Naive thymus-derived CD8-positive, alpha-beta T cell (primary cell): ENCODE measurements around the gene CD40. TPM values are rescaled to one million over a fixed set of nuclear protein-coding genes. Genes with fewer than 3 reads are reported as not detected.

ENCODE experiments used
- ATAC-seq, 2 donors: fragments of 150-1000 bp; cut with Tn5 transposase in 1 of 2; sonication (Bioruptor Pico), chemical (Tn5 transposase) in 1 of 2; 1 replicate in 1 of 2; 2 replicates in 1 of 2; pipeline ENCODE4 v1.10.0; 2021; ENCODE audit warnings: mild to moderate bottlenecking in 2 of 2, moderate library complexity in 2 of 2
- POLR2A ChIA-PET: fragments of 350-600 bp; sonication (Branson Sonifier 250); formaldehyde crosslinking; loops from one replicate; lab custom pipeline; 2021; ENCODE audit warnings: antibody characterized with exemption; lab: Charles Lee
- DNase-seq, 10 donors: peaks; one replicate each; pipeline versions ENCODE4 v3.0.0 to v3.0.0-alpha.2; 2020 to 2022
- H3K27ac Mint-ChIP-seq, 10 donors: one replicate each; pipeline ENCODE4 v1.8.0; 2020 to 2022; ENCODE audit warnings: mild to moderate bottlenecking in 10 of 10, mixed read lengths in 10 of 10, moderate library complexity in 4 of 10, inconsistent platforms in 1 of 10
- H3K27me3 Mint-ChIP-seq, 5 donors: one replicate each; pipeline ENCODE4 v1.8.0; 2021 to 2022; ENCODE audit warnings: mixed read lengths in 5 of 5
- H3K36me3 Mint-ChIP-seq, 3 donors: one replicate each; pipeline ENCODE4 v1.8.0; 2020 to 2022; ENCODE audit warnings: mixed read lengths in 3 of 3, mild to moderate bottlenecking in 2 of 3, inconsistent platforms in 1 of 3
- H3K4me1 Mint-ChIP-seq, 4 donors: one replicate each; pipeline ENCODE4 v1.8.0; 2021 to 2022; ENCODE audit warnings: mixed read lengths in 4 of 4
- H3K4me3 Mint-ChIP-seq, 10 donors: one replicate each; pipeline ENCODE4 v1.8.0; 2020 to 2022; ENCODE audit warnings: mild to moderate bottlenecking in 10 of 10, mixed read lengths in 10 of 10, moderate library complexity in 6 of 10, inconsistent platforms in 1 of 10
- H3K9me3 Mint-ChIP-seq, 9 donors: one replicate each; pipeline ENCODE4 v1.8.0; 2020 to 2022; ENCODE audit warnings: mixed read lengths in 9 of 9, mild to moderate bottlenecking in 3 of 9, inconsistent platforms in 1 of 9, moderate library complexity in 1 of 9
- polyA plus RNA-seq, 3 donors: library from polyadenylated mRNA; unstranded; fragments of 300-500 nt; fragmentation: Illumina TruSeq; gene quantifications; one replicate each; pipeline ENCODE4 v1.2.3, GENCODE V29; 2021
- total RNA-seq, 8 experiments: library from RNA in 2 of 8; stranded (reverse) in 2 of 8; gene quantifications; one replicate each; pipeline ENCODE4 v1.2.3 and lab custom pipeline; 2021 to 2026

The CD40 gene
- 10 to 100 TPM; 10.1 to 11.8 TPM for total RNA-seq
- 1 to 10 TPM; 2.0 to 4.3 (median 3.1) TPM for polyA plus RNA-seq
- 1.5 to 4.9 (median 4.0) reads per million in 6 experiments for total RNA-seq (lab: John Stamatoyannopoulos, UW)

DNA sequence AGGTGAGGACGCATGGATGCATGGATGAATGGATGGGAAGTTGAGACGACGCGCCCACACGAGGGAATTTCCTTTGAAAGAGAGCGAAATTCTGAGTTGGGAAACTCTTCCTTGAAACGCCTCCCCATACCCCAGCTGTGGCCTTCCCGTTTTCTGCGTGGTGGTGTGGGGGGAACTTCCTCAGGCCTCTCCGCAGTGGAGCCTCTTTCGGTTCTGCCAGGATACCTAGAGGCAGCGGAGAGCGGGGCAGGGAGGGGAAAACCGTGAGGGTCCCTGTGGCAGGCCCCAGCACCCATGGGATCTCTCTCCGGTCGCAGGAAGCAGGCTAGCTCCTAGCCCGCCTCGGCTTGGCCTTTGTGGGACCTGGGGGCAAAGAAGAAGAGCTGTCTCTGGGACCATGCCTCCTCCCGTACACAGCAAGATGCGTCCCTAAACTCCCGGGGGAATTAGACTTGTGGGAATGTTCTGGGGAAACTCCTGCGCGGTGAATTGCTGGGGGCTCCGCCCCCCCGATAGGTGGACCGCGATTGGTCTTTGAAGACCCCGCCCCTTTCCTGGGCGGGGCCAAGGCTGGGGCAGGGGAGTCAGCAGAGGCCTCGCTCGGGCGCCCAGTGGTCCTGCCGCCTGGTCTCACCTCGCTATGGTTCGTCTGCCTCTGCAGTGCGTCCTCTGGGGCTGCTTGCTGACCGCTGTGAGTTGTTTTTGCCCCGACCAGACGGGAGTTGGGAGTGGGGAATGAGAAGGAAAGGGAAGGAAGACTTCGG lies at the start of gene CD40:
Gene CD40, plus strand, starts transcription at position 611 of the 764 bp plus-strand sequence. Its CDS starts 30 bp downstream, at position 641.
- POLR2A ChIA-PET, result no interaction called here
- Mint-ChIP-seq H3K27ac (peak within 1 kb of the TSS; percentile 37 to 96 (median 86)), H3K4me3 (peak within 1 kb of the TSS; percentile 85 to 100 (median 96)), H3K4me1 (peaks cover 12 to 46% (median 26%) of the 10 kb centered on the region in 4 donors), H3K9me3 (no peaks in the 10 kb centered on the region), H3K27me3 (peaks cover 2 to 31% (median 11%) of the 10 kb centered on the region in 5 donors), H3K36me3 (peaks cover 0 to 5% (median 0%) of the 10 kb centered on the region in 3 donors)
- ATAC-seq (peak; percentile 92 to 95), DNase-seq (peak; percentile 49 to 89 (median 70))

DNA sequence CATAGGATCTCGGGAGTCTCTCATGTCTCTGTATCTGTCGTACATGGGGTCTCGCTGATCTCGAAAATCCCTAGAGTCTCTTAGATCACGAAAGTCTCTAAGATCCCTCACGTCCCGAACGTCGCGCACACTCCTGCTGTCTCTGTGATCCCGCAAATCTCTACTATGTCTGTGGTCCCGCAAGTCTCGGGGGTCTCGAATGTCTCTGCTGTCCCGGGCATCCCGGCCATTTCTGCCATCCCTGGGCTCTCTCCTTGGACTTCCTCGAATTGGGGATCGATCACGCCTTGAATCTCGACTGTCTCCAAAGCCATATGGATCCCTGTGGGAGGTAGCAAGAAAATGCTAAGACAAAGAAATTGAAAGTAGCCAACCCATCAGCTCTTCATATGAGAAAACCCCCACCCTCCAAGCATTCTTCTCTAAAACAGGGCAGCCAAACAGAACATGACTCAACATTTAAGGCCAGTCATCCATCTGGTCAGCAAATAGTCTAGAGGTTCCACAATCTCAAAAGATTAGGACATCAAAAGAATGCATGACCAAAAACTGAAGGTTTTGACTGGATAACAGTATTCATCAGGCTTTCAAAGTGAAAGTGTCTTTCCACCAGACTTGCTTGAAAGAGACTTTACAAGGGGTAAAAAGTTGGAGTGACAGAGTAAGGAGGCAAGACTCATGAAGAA lies 47.8 kb upstream of the CD40 start:
- Mint-ChIP-seq H3K36me3 (peaks cover 10 to 53% (median 39%) of the 10 kb centered on the region in 3 donors), H3K4me1 (peaks cover 5 to 12% (median 8%) of the 10 kb centered on the region in 4 donors), H3K4me3 (no peak overlapping the region), H3K9me3 (no peaks in the 10 kb centered on the region), H3K27me3 (peaks cover 0 to 2% (median 0%) of the 10 kb centered on the region in 5 donors), H3K27ac (no peak overlapping the region)
- ATAC-seq (no peak), DNase-seq (no peak)
- POLR2A ChIA-PET, result no interaction called here

DNA sequence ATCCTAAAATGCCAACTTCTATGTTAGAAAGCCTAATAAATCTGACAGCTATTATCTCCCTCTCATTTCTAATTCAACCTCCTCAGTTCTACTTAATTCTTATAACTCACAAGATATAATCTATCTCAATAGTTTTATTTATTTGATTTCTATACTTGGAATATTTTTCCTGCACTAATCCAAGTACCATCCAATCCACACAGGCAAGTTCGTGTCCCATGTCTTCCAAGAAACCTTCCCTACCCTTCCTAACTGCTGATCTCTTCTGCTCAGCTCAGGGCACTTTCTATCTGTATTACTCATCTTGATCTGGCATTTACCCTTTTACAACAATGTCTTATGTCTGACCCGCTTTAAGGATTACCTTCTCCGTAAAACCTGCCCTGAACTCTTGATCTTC lies 46.5 kb upstream of the CD40 start:
- H3K27ac Mint-ChIP-seq, result no peak overlapping the region
- H3K4me3 Mint-ChIP-seq, result no peak overlapping the region
- peaks cover 6 to 45% (median 32%) of the 10 kb centered on the region in 3 donors for H3K36me3 Mint-ChIP-seq
- H3K27me3 Mint-ChIP-seq, result peaks cover 0 to 2% (median 0%) of the 10 kb centered on the region in 5 donors
- H3K9me3 Mint-ChIP-seq, result no peaks in the 10 kb centered on the region
- ATAC-seq, result no peak
- DNase-seq, result no peak
- POLR2A ChIA-PET, result no interaction called here
- peaks cover 5 to 15% (median 10%) of the 10 kb centered on the region in 4 donors for H3K4me1 Mint-ChIP-seq

DNA sequence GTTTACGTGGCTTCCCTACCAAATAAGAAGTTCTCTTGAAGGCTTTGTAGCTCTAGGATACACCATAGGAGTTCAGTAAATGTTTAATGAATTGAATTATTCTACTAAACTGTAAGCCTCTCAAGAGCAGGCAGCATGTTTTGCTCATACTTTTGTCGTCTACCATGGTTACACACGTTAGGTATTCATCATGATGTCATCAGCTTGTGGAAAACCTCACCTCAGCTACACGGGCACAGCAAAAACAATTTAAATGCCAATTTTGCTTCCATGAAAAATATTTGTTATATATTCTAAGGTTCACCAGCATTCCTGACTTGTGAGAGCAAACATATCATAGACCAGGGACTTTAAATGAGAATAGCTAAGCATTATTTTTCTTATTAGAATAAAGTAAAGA lies 45.1 kb upstream of the CD40 start:
- no peak overlapping the region for H3K4me3 Mint-ChIP-seq
- no peak overlapping the region for H3K27ac Mint-ChIP-seq
- DNase-seq, result no peak
- H3K27me3 Mint-ChIP-seq, result peaks cover 0 to 2% (median 0%) of the 10 kb centered on the region in 5 donors
- peaks cover 5 to 15% (median 10%) of the 10 kb centered on the region in 4 donors for H3K4me1 Mint-ChIP-seq
- peaks cover 6 to 44% (median 31%) of the 10 kb centered on the region in 3 donors for H3K36me3 Mint-ChIP-seq
- H3K9me3 Mint-ChIP-seq, result no peaks in the 10 kb centered on the region
- POLR2A ChIA-PET, result no interaction called here
- ATAC-seq, result no peak

DNA sequence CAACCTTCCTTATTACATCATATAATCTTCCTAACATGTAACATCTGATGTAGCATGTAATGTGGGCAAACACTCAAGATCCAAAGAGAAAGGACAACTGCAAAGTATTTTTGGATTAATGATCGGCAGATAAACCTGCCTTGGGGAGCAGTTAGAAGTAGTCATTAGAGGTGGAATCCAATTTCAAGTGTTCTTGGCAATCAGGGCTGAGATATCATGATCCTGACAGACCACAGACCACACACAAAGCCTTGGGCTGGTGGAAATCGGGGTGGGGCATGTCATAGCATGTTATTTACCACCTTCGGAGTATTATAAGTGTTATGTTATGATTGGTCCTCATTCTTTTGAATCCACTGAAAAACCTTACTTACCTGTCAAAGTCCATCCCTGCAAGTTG lies 44.7 kb upstream of the CD40 start:
- POLR2A ChIA-PET, result no interaction called here
- Mint-ChIP-seq H3K36me3 (peaks cover 2 to 44% (median 31%) of the 10 kb centered on the region in 3 donors), H3K27ac (no peak overlapping the region), H3K4me3 (no peak overlapping the region), H3K9me3 (no peaks in the 10 kb centered on the region), H3K27me3 (peaks cover 0 to 2% (median 0%) of the 10 kb centered on the region in 5 donors), H3K4me1 (peaks cover 5 to 15% (median 10%) of the 10 kb centered on the region in 4 donors)
- DNase-seq, result no peak
- no peak for ATAC-seq

DNA sequence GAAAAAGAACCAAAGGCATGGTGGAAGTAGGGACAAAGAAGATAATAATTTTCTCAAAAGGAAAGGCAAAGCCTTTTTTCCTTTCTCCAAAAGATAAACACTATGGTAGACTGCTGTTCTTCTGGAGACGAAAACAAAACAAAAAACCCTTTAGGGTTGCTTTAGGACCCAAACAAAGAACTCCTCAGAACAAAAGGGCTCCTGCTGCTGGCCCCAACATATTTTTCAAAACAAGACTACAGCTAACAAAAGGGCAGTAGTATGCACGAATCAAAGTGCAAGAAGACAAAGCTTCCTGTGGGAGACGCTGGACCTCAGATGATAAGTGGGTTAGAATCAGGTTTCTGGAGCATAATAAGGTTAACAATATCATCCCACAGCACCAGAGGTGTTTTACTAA lies 44.1 kb upstream of the CD40 start:
- Mint-ChIP-seq H3K4me3 (no peak overlapping the region), H3K27ac (no peak overlapping the region), H3K27me3 (peaks cover 0 to 2% (median 0%) of the 10 kb centered on the region in 5 donors), H3K4me1 (peaks cover 5 to 15% (median 10%) of the 10 kb centered on the region in 4 donors), H3K9me3 (no peaks in the 10 kb centered on the region), H3K36me3 (peaks cover 0 to 47% (median 30%) of the 10 kb centered on the region in 3 donors)
- ATAC-seq (no peak), DNase-seq (no peak)
- POLR2A ChIA-PET, result no interaction called here

DNA sequence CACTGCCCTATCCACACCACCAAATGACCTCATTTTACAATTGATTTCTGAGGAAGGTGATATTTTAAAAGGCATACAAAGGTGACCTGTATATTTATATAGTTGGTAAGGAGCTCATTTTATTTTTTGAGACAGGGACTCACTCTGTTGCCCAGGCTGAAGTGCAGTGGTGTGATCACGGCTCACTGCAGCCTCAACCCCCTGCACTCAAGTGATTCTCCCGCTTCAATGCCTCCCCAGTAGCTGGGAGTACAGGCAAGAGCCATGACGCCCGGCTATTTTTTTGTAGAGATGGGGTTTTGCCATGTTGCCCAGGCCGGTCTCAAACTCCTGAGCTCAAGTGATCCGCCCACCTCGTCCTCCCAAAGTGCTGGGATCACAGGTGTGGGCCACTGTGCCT lies 41.3 kb upstream of the CD40 start:
- POLR2A ChIA-PET, result no interaction called here
- H3K4me1 Mint-ChIP-seq, result peaks cover 16 to 24% (median 22%) of the 10 kb centered on the region in 4 donors
- no peaks in the 10 kb centered on the region for H3K27me3 Mint-ChIP-seq
- no peak overlapping the region for H3K27ac Mint-ChIP-seq
- H3K4me3 Mint-ChIP-seq, result no peak overlapping the region
- ATAC-seq, result no peak
- no peak for DNase-seq
- H3K9me3 Mint-ChIP-seq, result no peaks in the 10 kb centered on the region
- peaks cover 0 to 58% (median 30%) of the 10 kb centered on the region in 3 donors for H3K36me3 Mint-ChIP-seq

DNA sequence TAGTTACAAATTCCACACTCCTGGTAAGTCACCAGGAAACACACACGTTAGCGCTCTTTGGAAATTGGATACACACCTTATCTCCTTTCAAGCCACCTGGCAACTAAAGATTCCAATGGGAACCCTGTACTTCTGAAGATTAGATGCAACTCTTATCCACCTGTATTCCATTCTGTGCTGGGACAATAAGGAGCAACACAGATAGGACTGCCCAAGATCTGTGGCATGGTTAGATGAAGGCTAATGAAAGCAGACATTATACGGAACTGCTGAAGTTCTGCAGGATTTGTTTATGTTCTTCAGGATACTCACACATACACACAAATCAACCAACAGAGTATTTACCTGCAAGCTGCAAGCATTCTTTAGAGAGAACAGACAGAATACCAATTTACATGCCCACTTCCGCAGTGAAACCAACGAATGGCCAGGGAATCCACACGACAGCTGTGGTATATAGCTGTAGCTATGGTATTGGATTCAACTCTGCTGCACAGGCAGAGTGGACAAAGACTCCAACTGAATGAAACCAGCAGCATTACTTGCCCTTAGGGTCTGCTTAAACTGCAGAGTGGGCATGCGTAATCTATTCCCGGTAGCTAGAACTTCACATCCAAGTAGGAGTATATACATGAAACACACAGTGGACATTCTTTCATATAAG lies 40.3 kb upstream of the CD40 start:
- Mint-ChIP-seq H3K27ac (peak overlapping the region in 2 of 10 donors; percentile 24 to 78), H3K36me3 (peaks cover 0 to 60% (median 30%) of the 10 kb centered on the region in 3 donors)

DNA sequence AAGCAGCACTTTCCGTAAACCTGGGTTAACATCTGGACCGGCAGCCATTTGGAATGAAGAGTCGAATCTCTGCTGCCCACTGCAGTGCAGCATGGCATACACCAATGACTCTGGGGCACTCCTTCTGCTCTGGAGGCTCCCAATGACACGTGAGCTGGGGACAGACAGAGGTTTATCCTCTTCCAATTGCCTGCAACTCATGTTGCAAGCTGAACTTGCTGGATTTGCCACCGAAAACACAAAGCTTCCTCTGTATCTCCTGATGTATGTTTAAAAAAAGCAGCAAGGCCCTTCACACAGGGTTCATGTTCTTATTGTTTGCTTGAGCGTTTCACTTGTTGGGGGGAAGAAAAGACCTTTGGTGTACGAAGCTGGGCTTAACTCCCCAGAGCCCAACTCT lies 39.2 kb upstream of the CD40 start:
- Mint-ChIP-seq H3K27me3 (no peaks in the 10 kb centered on the region), H3K4me3 (no peak overlapping the region), H3K36me3 (peaks cover 0 to 53% (median 26%) of the 10 kb centered on the region in 3 donors), H3K4me1 (peaks cover 27 to 45% (median 37%) of the 10 kb centered on the region in 4 donors), H3K9me3 (no peaks in the 10 kb centered on the region), H3K27ac (no peak overlapping the region)
- DNase-seq (no peak), ATAC-seq (no peak)
- POLR2A ChIA-PET, result no interaction called here

More for the DNA sequence above, 40.3 kb upstream of the CD40 start:
- H3K4me3 Mint-ChIP-seq, result no peak overlapping the region
- DNase-seq (no peak), ATAC-seq (no peak)
- H3K4me1 Mint-ChIP-seq, result peaks cover 24 to 33% (median 29%) of the 10 kb centered on the region in 4 donors
- H3K27me3 Mint-ChIP-seq, result no peaks in the 10 kb centered on the region
- POLR2A ChIA-PET, result no interaction called here
- H3K9me3 Mint-ChIP-seq, result no peaks in the 10 kb centered on the region

DNA sequence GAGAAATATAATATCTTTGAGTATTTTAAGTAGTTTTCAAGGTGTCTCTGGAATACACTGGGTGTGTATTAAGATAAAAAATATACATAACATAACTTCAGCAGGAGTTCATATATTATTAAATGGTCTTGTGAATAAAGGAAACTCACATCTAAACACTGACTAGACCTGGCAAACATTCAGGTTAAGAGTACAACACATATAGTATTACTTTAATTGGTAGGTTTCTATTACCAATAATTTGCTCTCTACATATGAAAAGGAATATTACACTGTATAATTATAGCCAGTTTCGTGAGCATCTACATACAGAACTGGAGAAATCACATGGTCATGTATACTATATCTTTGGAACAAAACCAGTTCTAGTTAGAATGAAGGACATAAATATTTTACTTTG lies 37.0 kb upstream of the CD40 start:
- no peak overlapping the region for H3K4me3 Mint-ChIP-seq
- peaks cover 0 to 37% (median 13%) of the 10 kb centered on the region in 3 donors for H3K36me3 Mint-ChIP-seq
- POLR2A ChIA-PET, result no interaction called here
- H3K27ac Mint-ChIP-seq, result no peak overlapping the region
- ATAC-seq (no peak), DNase-seq (no peak)
- no peaks in the 10 kb centered on the region for H3K27me3 Mint-ChIP-seq
- H3K9me3 Mint-ChIP-seq, result no peaks in the 10 kb centered on the region
- peaks cover 27 to 61% (median 50%) of the 10 kb centered on the region in 4 donors for H3K4me1 Mint-ChIP-seq

DNA sequence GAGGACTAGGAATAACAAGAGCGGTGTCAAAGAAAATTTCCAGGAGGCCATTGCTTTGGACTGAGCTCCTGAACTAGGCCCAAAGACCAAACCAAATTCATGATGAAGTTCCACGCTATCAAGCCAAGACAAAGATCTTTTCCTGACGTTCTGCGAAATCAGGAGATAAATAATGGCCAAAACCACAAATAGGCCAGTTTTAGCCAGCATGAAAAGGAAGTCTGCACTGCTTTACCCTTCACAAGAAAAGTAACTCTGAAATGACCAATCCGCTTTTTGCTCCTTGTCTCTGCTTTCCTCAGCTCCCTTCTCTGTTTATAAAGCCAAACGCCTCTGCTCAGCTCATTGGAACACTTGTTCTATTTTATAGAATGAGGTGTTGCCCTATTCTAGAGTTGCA lies 35.0 kb upstream of the CD40 start:
- ATAC-seq (no peak), DNase-seq (no peak)
- H3K9me3 Mint-ChIP-seq, result no peaks in the 10 kb centered on the region
- peaks cover 0 to 32% (median 5%) of the 10 kb centered on the region in 3 donors for H3K36me3 Mint-ChIP-seq
- POLR2A ChIA-PET, result no interaction called here
- H3K4me1 Mint-ChIP-seq, result peaks cover 38 to 82% (median 70%) of the 10 kb centered on the region in 4 donors
- H3K27ac Mint-ChIP-seq, result peak overlapping the region in 5 of 10 donors; percentile 10 to 56 (median 18)
- H3K27me3 Mint-ChIP-seq, result no peaks in the 10 kb centered on the region
- peak overlapping the region in 5 of 10 donors; percentile 4 to 36 (median 12) for H3K4me3 Mint-ChIP-seq

DNA sequence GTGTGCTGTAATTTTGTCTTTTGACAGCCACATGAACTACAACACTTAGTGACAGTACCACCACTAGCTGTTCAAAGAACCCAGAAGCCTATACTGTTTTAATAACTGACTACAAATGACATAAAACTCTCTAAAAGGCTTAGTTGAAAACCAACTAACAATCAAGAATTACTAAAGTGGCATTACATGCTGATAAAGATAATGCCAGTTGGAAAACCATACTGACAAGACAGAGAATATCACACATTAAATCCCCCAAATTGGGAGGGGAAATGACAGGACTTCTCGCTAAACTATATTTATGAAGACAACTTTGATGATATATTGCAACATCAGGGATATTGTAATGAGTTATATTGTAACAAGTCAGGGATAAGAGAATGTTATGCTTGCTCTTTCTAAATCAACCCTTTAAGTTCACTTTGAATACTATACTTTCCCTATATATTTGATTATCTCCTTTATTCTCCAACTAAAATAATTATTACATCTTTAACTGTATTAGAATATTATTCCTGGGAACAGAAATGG lies 34.5 kb upstream of the CD40 start:
- POLR2A ChIA-PET, result no interaction called here
- Mint-ChIP-seq H3K4me3 (peak overlapping the region in 4 of 10 donors; percentile 4 to 36 (median 16)), H3K4me1 (peaks cover 39 to 87% (median 75%) of the 10 kb centered on the region in 4 donors), H3K9me3 (no peaks in the 10 kb centered on the region), H3K27me3 (no peaks in the 10 kb centered on the region), H3K36me3 (peaks cover 0 to 28% (median 0%) of the 10 kb centered on the region in 3 donors), H3K27ac (peak overlapping the region in 4 of 10 donors; percentile 7 to 48 (median 12))
- DNase-seq (no peak), ATAC-seq (no peak)
